MM.1S (cell line): ENCODE measurements around the gene M6PR.

Experiments used
- CTCF ChIP-seq: fragments of 300-600 bp; sonication (generic); IDR thresholded peaks from 2 replicates; pipeline ENCODE4 v1.5.1; 2016; ENCODE audit warnings: antibody characterized with exemption, low read length, mixed read lengths
- EZH2 ChIP-seq: fragments of 300-600 bp; sonication (generic); optimal IDR thresholded peaks from 2 replicates; pipeline ENCODE3; 2017; ENCODE audit warnings: low read depth, mild to moderate bottlenecking, antibody characterized with exemption, low read length, mixed read lengths
- EZH2phosphoT487 ChIP-seq: fragments of 300-600 bp; sonication (generic); IDR thresholded peaks from 2 replicates; pipeline ENCODE4 v1.6.1; 2018; ENCODE audit warnings: antibody characterized with exemption, low read length

DNA sequence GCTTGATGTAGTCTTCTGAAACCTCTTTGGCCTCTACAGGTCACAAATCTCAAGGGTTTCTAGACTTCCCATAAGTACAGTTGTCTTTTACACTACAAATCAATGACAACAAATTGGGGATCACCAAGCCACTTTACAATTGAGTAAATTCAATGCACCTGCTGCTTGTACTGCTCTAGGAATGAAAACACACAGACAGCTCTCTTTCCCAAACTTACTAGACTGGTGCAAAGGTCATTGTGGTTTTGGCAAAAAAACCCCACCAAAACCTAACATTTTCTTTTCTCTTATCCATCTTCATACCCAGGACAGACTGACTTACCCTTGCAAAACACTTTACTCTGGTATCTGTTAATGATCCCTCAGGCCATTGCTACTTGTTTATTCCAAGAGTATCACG lies 2.7 kb downstream of the M6PR start:
- TF ChIP-seq CTCF (no peak), EZH2 (no peak), EZH2phosphoT487 (no peak)
